B cell (primary cell): ENCODE measurements around the gene SUPT5H.

Source experiments
- CTCF ChIP-seq: fragments of 200-600 bp; IDR thresholded peaks from one replicate; pipeline ENCODE4 v1.8.0; 2022; ENCODE audit warnings: antibody characterized with exemption, mild to moderate bottlenecking
- EZH2 ChIP-seq: IDR thresholded peaks from 2 replicates; pipeline ENCODE4 v1.6.1; 2012; ENCODE audit warnings: borderline replicate concordance, low read depth, mild to moderate bottlenecking, moderate library complexity, low read length; ENCODE audit not compliant: insufficient read depth, poor library complexity, severe bottlenecking

- TF ChIP-seq CTCF: no peak
- no peak for TF ChIP-seq EZH2
These were observed 24.6 kb upstream of the SUPT5H start for GRCh38 chr19:39420769-39421168.
